Caco-2 (cell line): ENCODE results near the gene PAX7. TPM values are rescaled to one million over a fixed set of nuclear protein-coding genes. Genes with fewer than 3 reads are reported as not detected.

ENCODE experiments used
- BruUV-seq: library from RNA; stranded (reverse); fragments of 400-500 nt; replicated peaks from 2 replicates; lab custom pipeline; 2021; lab: Mats Ljungman, UMichigan
- CTCF ChIA-PET: fragments of 300-600 bp; sonication (Branson Sonifier 250); formaldehyde crosslinking; loops from one replicate; lab custom pipeline; 2022; ENCODE audit warnings: antibody characterized with exemption; lab: Charles Lee
- POLR2A ChIA-PET: fragments of 300-600 bp; sonication (Branson Sonifier 250); formaldehyde crosslinking; loops from one replicate; lab custom pipeline; 2022; ENCODE audit warnings: antibody characterized with exemption; lab: Charles Lee
- DNase-seq, 2 experiments: peaks; one replicate each; pipeline versions ENCODE4 v3.0.0 to v3.0.0-alpha.2; 2020 to 2022
- H3K27me3 ChIP-seq: replicated peaks from 2 replicates; pipeline ENCODE4 v1.6.0; 2011; ENCODE audit warnings: low read length; ENCODE audit not compliant: control insufficient read depth, insufficient read depth
- H3K36me3 ChIP-seq: 2 replicates; pipeline ENCODE4 v1.5.1; 2011; ENCODE audit warnings: low read length; ENCODE audit not compliant: control insufficient read depth, insufficient read depth
- H3K4me1 ChIP-seq: fragments of 250-450 bp; sonication (Bioruptor Pico); 2 replicates; pipeline ENCODE4 v1.5.1; 2020; ENCODE audit warnings: mild to moderate bottlenecking
- H3K4me3 ChIP-seq: 2 replicates; pipeline ENCODE4 v1.5.1; 2011; ENCODE audit warnings: low read depth, mild to moderate bottlenecking, control low read depth, low read length
- H3K9me3 ChIP-seq: fragments of 250-450 bp; sonication (Bioruptor Pico); 2 replicates; pipeline ENCODE4 v1.5.1; 2020; ENCODE audit warnings: mild to moderate bottlenecking, moderate library complexity
- H3K27ac Mint-ChIP-seq: one replicate; pipeline ENCODE4 v1.8.0; 2022; ENCODE audit warnings: mixed read lengths; ENCODE audit not compliant: unreplicated experiment
- H3K27me3 Mint-ChIP-seq: one replicate; pipeline ENCODE4 v1.8.0; 2022; ENCODE audit warnings: mixed read lengths; ENCODE audit not compliant: insufficient read depth, unreplicated experiment
- H3K36me3 Mint-ChIP-seq: one replicate; pipeline ENCODE4 v1.8.0; 2022; ENCODE audit warnings: mild to moderate bottlenecking, mixed read lengths; ENCODE audit not compliant: insufficient read depth, unreplicated experiment
- H3K4me1 Mint-ChIP-seq: one replicate; pipeline ENCODE4 v1.8.0; 2022; ENCODE audit warnings: low read depth, mixed read lengths; ENCODE audit not compliant: unreplicated experiment
- H3K4me3 Mint-ChIP-seq: one replicate; pipeline ENCODE4 v1.8.0; 2022; ENCODE audit warnings: mild to moderate bottlenecking, moderate library complexity, mixed read lengths; ENCODE audit not compliant: unreplicated experiment
- H3K9me3 Mint-ChIP-seq: one replicate; pipeline ENCODE4 v1.8.0; 2022; ENCODE audit warnings: mixed read lengths; ENCODE audit not compliant: unreplicated experiment
- intact Hi-C: fragments of 100-400 bp; cut with micrococcal nuclease; formaldehyde crosslinking; loops from one replicate; pipeline ENCODE4 v1.10.0; 2022; ENCODE audit not compliant: unreplicated experiment
- total RNA-seq: library from RNA; stranded (reverse); gene quantifications from 2 replicates; pipeline ENCODE4 v1.2.3, GENCODE V29; 2022
- TF ChIP-seq, protein P1 (sequence below), 2 experiments: fragments of 200-600 bp in 1 of 2; IDR thresholded peaks; 1 replicate in 1 of 2; 2 replicates in 1 of 2; pipeline versions ENCODE4 v1.5.1 to v1.8.0; 2011 to 2022; ENCODE audit warnings: antibody characterized with exemption in 1 of 2, control low read depth in 1 of 2, inconsistent platforms in 1 of 2, low read depth in 1 of 2, low read length in 1 of 2, mild to moderate bottlenecking in 1 of 2, moderate library complexity in 1 of 2; ENCODE audit not compliant: insufficient read depth in 1 of 2, severe bottlenecking in 1 of 2, unreplicated experiment in 1 of 2

Gene PAX7
- total RNA-seq, 1 experiment from 2014 or later = 0.18 TPM

- POLR2A ChIA-PET = no interaction called here
- no peaks in the 10 kb centered on the region for H3K27me3 ChIP-seq
- no peak for DNase-seq
- Mint-ChIP-seq H3K9me3 (no peaks in the 10 kb centered on the region), H3K27ac (no peak overlapping the region), H3K36me3 (no peaks in the 10 kb centered on the region), H3K27me3 (peaks cover 12% of the 10 kb centered on the region), H3K4me3 (no peak overlapping the region), H3K4me1 (no peaks in the 10 kb centered on the region)
- BruUV-seq = no TSS peak
- no peaks in the 10 kb centered on the region for H3K4me1 ChIP-seq
- no peak overlapping the region for H3K4me3 ChIP-seq
- CTCF ChIA-PET = no interaction called here
- H3K36me3 ChIP-seq = no peaks in the 10 kb centered on the region
- TF ChIP-seq, protein P1, sequence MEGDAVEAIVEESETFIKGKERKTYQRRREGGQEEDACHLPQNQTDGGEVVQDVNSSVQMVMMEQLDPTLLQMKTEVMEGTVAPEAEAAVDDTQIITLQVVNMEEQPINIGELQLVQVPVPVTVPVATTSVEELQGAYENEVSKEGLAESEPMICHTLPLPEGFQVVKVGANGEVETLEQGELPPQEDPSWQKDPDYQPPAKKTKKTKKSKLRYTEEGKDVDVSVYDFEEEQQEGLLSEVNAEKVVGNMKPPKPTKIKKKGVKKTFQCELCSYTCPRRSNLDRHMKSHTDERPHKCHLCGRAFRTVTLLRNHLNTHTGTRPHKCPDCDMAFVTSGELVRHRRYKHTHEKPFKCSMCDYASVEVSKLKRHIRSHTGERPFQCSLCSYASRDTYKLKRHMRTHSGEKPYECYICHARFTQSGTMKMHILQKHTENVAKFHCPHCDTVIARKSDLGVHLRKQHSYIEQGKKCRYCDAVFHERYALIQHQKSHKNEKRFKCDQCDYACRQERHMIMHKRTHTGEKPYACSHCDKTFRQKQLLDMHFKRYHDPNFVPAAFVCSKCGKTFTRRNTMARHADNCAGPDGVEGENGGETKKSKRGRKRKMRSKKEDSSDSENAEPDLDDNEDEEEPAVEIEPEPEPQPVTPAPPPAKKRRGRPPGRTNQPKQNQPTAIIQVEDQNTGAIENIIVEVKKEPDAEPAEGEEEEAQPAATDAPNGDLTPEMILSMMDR (IDR thresholded peaks at IDR 0.05; ENCODE audit: insufficient read depth in 1 of 2, low read depth in 1 of 2, low read length in 1 of 2, severe bottlenecking in 1 of 2, unreplicated experiment in 1 of 2) = no peak
- intact Hi-C loops = no loop called here
- H3K9me3 ChIP-seq = no peaks in the 10 kb centered on the region
Observed at GRCh38 chr1:18703041-18703621, 72.5 kb downstream of the PAX7 start.

GRCh38 chr1:18705811-18706210 is 75.2 kb downstream of the PAX7 start:
- Mint-ChIP-seq H3K4me3 (no peak overlapping the region), H3K9me3 (no peaks in the 10 kb centered on the region), H3K36me3 (no peaks in the 10 kb centered on the region), H3K27ac (no peak overlapping the region), H3K4me1 (no peaks in the 10 kb centered on the region), H3K27me3 (peaks cover 6% of the 10 kb centered on the region)
- BruUV-seq = no TSS peak
- DNase-seq = no peak
- Histone ChIP-seq H3K36me3 (no peaks in the 10 kb centered on the region), H3K4me1 (no peaks in the 10 kb centered on the region), H3K9me3 (no peaks in the 10 kb centered on the region), H3K27me3 (peaks cover 1% of the 10 kb centered on the region; the same call in 1 of the 2 replicates), H3K4me3 (no peak overlapping the region)
- POLR2A ChIA-PET = no interaction called here
- CTCF ChIA-PET = no interaction called here
- TF ChIP-seq, protein P1 (IDR thresholded peaks at IDR 0.05; ENCODE audit: insufficient read depth in 1 of 2, low read depth in 1 of 2, low read length in 1 of 2, severe bottlenecking in 1 of 2, unreplicated experiment in 1 of 2) = no peak
- intact Hi-C loops = no loop called here

DNA sequence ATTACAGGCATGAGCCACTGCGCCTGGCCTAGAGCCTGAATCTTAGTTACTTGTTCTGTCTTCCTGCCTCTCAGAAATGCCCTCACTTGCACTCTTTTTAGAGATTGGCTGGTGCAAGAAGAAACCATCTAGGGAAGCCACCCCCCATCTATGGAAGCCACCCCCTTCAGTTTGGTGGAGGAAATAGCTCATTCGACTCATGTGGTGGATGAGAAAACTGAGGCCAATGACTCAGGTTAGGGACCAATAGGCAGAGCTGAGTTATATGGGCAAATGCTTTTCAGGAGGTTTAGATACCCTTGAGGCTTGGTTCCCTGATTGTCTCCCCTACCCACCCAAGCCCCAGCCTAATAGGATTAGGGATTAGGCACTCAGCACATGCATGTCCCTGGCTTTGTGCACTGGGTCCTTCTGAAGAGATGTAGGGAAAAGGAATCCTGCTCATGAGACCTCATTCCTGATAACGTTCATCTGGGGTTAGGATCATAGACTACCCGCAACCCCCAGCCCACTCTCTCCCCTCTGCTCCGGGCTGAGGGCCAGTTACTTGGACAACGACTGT is 77.1 kb downstream of the PAX7 start:
- no peaks in the 10 kb centered on the region for H3K36me3 ChIP-seq
- H3K4me3 Mint-ChIP-seq = no peak overlapping the region
- intact Hi-C loops = no loop called here
- CTCF ChIA-PET = no interaction called here
- H3K4me1 Mint-ChIP-seq = no peaks in the 10 kb centered on the region
- no peaks in the 10 kb centered on the region for H3K36me3 Mint-ChIP-seq
- POLR2A ChIA-PET = no interaction called here
- no peak for DNase-seq
- H3K9me3 Mint-ChIP-seq = no peaks in the 10 kb centered on the region
- H3K27me3 Mint-ChIP-seq = peaks cover 6% of the 10 kb centered on the region
- no TSS peak for BruUV-seq
- TF ChIP-seq, protein P1 (IDR thresholded peaks at IDR 0.05; ENCODE audit: insufficient read depth in 1 of 2, low read depth in 1 of 2, low read length in 1 of 2, severe bottlenecking in 1 of 2, unreplicated experiment in 1 of 2) = no peak
- H3K4me1 ChIP-seq = no peaks in the 10 kb centered on the region
- no peak overlapping the region for H3K27ac Mint-ChIP-seq
- no peaks in the 10 kb centered on the region for H3K9me3 ChIP-seq
- H3K27me3 ChIP-seq = peaks cover 1% of the 10 kb centered on the region; the same call in 1 of the 2 replicates
- no peak overlapping the region for H3K4me3 ChIP-seq
